HepG2 (cell line): Measurements from ENCODE around the gene IGDCC3. TPM values are rescaled to one million over a fixed set of nuclear protein-coding genes. Genes with fewer than 3 reads are reported as not detected.

Source experiments
- BCL6 ChIP-seq: IDR thresholded peaks from 2 replicates; pipeline ENCODE4 v1.6.1; 2016; ENCODE audit warnings: missing genetic modification reagents, missing compliant biosample characterization
- HOXA3 ChIP-seq: sonication (generic); formaldehyde crosslinking; IDR thresholded peaks from 2 replicates; pipeline ENCODE4 v1.5.0; 2020; ENCODE audit warnings: missing genetic modification reagents
- MTA3 ChIP-seq: sonication (generic); formaldehyde crosslinking; IDR thresholded peaks from 2 replicates; pipeline ENCODE4 v1.4.0; 2020; ENCODE audit warnings: missing genetic modification reagents
- TAF15 ChIP-seq: fragments of 200-400 bp; formaldehyde crosslinking; IDR thresholded peaks from one replicate; pipeline ENCODE4 v1.6.1; 2018; ENCODE audit warnings: mild to moderate bottlenecking, low read depth, low read length; ENCODE audit not compliant: poor library complexity, severe bottlenecking
- ZBTB3 ChIP-seq: sonication (generic); formaldehyde crosslinking; IDR thresholded peaks from 2 replicates; pipeline ENCODE4 v1.4.0; 2020; ENCODE audit warnings: low read depth, mild to moderate bottlenecking, moderate library complexity, missing genetic modification reagents, borderline replicate concordance
- ZBTB7A ChIP-seq: sonication (generic); formaldehyde crosslinking; IDR thresholded peaks from 2 replicates; pipeline ENCODE4 v1.8.0; 2022; ENCODE audit warnings: mild to moderate bottlenecking, missing genetic modification reagents
- ZFP36L2 ChIP-seq: sonication (generic); formaldehyde crosslinking; IDR thresholded peaks from 2 replicates; pipeline ENCODE4 v1.4.0; 2020; ENCODE audit warnings: missing genetic modification reagents
- ZFY ChIP-seq: sonication (generic); formaldehyde crosslinking; IDR thresholded peaks from 2 replicates; pipeline ENCODE4 v1.4.0; 2020; ENCODE audit warnings: missing genetic modification reagents
- ZMYM4 ChIP-seq: sonication (generic); formaldehyde crosslinking; IDR thresholded peaks from 2 replicates; pipeline ENCODE4 v1.8.1; 2023; ENCODE audit warnings: mild to moderate bottlenecking, missing genetic modification reagents
- ZNF263 ChIP-seq: sonication (generic); formaldehyde crosslinking; IDR thresholded peaks from 2 replicates; pipeline ENCODE4 v1.4.0; 2020; ENCODE audit warnings: missing genetic modification reagents
- ZNF264 ChIP-seq: sonication (generic); formaldehyde crosslinking; IDR thresholded peaks from 2 replicates; pipeline ENCODE4 v1.4.0; 2020; ENCODE audit warnings: missing genetic modification reagents
- ZNF274 ChIP-seq: sonication (generic); formaldehyde crosslinking; IDR thresholded peaks from 2 replicates; pipeline ENCODE4 v1.5.1; 2020; ENCODE audit warnings: mild to moderate bottlenecking, missing genetic modification reagents
- ZNF83 ChIP-seq: sonication (generic); formaldehyde crosslinking; IDR thresholded peaks from 2 replicates; pipeline ENCODE4 v1.4.0; 2020; ENCODE audit warnings: missing genetic modification reagents, mild to moderate bottlenecking, borderline replicate concordance
- ZSCAN9 ChIP-seq: IDR thresholded peaks from 2 replicates; pipeline ENCODE4 v1.6.1; 2016; ENCODE audit warnings: borderline replicate concordance
- ZZZ3 ChIP-seq: sonication (generic); formaldehyde crosslinking; IDR thresholded peaks from 2 replicates; pipeline ENCODE4 v1.4.0; 2020; ENCODE audit warnings: missing genetic modification reagents, mild to moderate bottlenecking, borderline replicate concordance
- polyA plus RNA-seq, 8 experiments: library from polyadenylated mRNA; depleted of rRNA in 3 of 8; stranded (reverse) in 7 of 8; unstranded in 1 of 8; fragments of >200 nt; fragmentation: Illumina TruSeq in 4 of 8; extraction: Trizol in 4 of 8; gene quantifications; 2 replicates each; pipeline versions ENCODE4 v1.2.1 to v1.2.3, GENCODE V29; 2011 to 2016; ENCODE audit warnings: low read depth in 4 of 8, missing spikeins in 1 of 8, mixed read lengths in 1 of 8; ENCODE audit not compliant: insufficient read depth in 1 of 8
- total RNA-seq, 5 experiments: library from RNA; depleted of rRNA; stranded (reverse); fragments of >200 nt; fragmentation: Illumina TruSeq; extraction: Trizol; gene quantifications; 2 replicates each; pipeline ENCODE4 v1.2.3, GENCODE V29; 2016; ENCODE audit warnings: low read depth in 1 of 5
- TF ChIP-seq, protein P1 (sequence below): sonication (generic); formaldehyde crosslinking; IDR thresholded peaks from 2 replicates; pipeline ENCODE4 v1.5.1; 2020; ENCODE audit warnings: mild to moderate bottlenecking, moderate library complexity, missing genetic modification reagents

Gene IGDCC3
- total and polyA plus RNA-seq, 2 of the 13 experiments (the other 11 are each of a cell fraction or from before 2014, with no cell fraction given): 30.1 to 51.8 TPM

DNA sequence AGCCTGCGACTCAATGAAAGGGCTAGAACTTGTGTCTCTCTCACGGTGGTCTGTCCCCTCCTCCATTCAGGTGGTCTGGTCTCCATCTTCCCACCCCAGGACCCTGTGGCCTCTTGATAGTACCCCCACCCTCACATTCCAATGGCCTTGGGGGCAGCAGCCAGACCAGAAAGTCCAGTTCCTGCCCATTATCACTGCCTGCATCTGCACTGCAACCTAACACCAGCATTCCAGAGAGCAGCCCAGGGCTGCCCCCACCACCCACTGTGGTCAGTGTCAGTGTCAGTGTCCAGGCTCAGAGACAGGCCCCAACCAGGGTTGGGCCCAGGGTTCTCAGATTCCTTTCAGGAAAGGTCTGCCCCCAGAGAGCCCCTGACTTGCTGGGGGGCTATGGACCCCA lies 12.6 kb downstream of the IGDCC3 start (continued):
- TF ChIP-seq, protein P1, sequence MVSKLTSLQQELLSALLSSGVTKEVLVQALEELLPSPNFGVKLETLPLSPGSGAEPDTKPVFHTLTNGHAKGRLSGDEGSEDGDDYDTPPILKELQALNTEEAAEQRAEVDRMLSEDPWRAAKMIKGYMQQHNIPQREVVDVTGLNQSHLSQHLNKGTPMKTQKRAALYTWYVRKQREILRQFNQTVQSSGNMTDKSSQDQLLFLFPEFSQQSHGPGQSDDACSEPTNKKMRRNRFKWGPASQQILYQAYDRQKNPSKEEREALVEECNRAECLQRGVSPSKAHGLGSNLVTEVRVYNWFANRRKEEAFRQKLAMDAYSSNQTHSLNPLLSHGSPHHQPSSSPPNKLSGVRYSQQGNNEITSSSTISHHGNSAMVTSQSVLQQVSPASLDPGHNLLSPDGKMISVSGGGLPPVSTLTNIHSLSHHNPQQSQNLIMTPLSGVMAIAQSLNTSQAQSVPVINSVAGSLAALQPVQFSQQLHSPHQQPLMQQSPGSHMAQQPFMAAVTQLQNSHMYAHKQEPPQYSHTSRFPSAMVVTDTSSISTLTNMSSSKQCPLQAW (CRISPR knock-in tag): peak; percentile 31; the same call in 1 of the 2 replicates
- no peak for TF ChIP-seq ZFP36L2 (CRISPR knock-in tag)
- no peak for TF ChIP-seq ZZZ3 (CRISPR knock-in tag)
- TF ChIP-seq ZNF264 (CRISPR knock-in tag): peak; percentile 99
- TF ChIP-seq ZSCAN9 (CRISPR knock-in tag): no peak
- TF ChIP-seq BCL6: peak; percentile 35; the same call in 1 of the 2 replicates
- TF ChIP-seq ZNF274 (CRISPR knock-in tag): no peak
- peak; percentile 56; the same call in 1 of the 2 replicates for TF ChIP-seq HOXA3 (CRISPR knock-in tag)
- TF ChIP-seq ZBTB7A (CRISPR knock-in tag): no peak; the same call in 1 of the 2 replicates
- no peak for TF ChIP-seq MTA3 (CRISPR knock-in tag)
- no peak for TF ChIP-seq TAF15
- no peak for TF ChIP-seq ZNF83 (CRISPR knock-in tag)
- TF ChIP-seq ZBTB3 (CRISPR knock-in tag): no peak
- peak; percentile 53 for TF ChIP-seq ZFY
- 0 out of 2 replicates have a peak, but pooled peaks have one; percentile 41 for TF ChIP-seq ZNF263
- peak; percentile 41; the same call in 1 of the 2 replicates for TF ChIP-seq ZMYM4 (CRISPR knock-in tag)
